ENCODE results near the gene COG3. TPM values are rescaled to one million over a fixed set of nuclear protein-coding genes. Genes with fewer than 3 reads are reported as not detected.
"Not testable (repeated sequence)": the region's sequence is repeated elsewhere in the genome, so short reads cannot be mapped to it uniquely, and the experiment has no call there.

COG3 gene, protein sequence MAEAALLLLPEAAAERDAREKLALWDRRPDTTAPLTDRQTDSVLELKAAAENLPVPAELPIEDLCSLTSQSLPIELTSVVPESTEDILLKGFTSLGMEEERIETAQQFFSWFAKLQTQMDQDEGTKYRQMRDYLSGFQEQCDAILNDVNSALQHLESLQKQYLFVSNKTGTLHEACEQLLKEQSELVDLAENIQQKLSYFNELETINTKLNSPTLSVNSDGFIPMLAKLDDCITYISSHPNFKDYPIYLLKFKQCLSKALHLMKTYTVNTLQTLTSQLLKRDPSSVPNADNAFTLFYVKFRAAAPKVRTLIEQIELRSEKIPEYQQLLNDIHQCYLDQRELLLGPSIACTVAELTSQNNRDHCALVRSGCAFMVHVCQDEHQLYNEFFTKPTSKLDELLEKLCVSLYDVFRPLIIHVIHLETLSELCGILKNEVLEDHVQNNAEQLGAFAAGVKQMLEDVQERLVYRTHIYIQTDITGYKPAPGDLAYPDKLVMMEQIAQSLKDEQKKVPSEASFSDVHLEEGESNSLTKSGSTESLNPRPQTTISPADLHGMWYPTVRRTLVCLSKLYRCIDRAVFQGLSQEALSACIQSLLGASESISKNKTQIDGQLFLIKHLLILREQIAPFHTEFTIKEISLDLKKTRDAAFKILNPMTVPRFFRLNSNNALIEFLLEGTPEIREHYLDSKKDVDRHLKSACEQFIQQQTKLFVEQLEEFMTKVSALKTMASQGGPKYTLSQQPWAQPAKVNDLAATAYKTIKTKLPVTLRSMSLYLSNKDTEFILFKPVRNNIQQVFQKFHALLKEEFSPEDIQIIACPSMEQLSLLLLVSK
- 7.5 and 8.4 TPM in 2 replicates for total RNA-seq (2014; rRNA removed; shearing (Covaris generic))

DNA sequence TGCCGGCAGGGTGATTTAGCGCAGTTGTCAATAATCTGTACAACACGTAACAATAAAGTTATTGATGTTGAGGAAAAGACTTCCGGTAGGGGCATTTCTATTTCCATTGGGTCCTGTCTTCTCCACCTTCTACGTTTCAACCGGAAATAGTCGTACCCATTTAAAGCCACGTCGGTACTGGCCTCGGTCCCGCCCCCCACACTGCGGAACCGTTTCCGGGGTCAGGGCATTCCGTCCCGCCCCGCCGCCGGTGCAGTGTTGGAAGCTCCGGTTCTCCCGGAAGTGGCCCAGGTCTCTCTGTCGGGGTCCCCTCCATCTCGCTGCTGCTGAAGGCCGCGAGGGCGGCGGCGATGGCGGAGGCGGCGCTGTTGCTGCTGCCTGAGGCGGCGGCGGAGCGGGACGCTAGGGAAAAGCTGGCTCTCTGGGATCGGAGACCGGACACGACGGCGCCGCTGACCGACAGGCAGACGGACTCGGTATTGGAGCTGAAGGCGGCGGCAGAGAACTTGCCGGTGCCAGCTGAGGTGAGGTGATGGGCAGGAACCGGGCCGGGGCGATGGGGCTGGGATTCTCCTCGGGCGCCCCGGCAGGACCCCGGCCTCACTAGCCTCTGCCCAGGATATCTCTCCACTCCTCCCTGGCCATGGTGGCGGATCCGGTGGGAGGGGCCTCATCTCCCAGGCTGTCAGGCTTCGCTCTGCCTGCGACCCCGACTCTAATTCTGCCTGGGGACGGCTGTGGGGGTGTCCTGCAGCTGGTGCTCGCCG, at the start of gene COG3:
Gene COG3 (plus strand): TSS at position 253 of the 767 bp plus-strand sequence. CDS start 98 bp downstream, at position 351.
- peak; percentile 95 for DNase-seq (ENCODE audit: low spot score)

DNA sequence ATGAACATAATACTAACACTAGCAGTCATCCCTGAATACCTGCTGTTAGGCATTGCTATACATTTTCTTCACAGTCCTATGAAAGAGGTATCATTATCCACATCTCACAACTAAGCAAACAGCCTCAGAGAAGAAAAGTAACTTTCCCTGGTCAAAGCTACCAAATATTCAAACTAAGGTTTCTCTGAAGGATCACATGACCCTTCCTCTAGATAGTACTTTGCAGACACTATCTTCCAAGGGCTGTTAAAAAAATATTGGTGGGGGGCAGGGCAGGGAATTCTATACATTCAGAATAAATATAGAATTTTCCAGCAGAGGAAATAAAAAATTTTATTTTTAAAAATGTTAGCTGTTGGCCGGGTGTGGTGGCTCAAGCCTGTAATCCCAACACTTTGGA, 49.6 kb upstream of the COG3 start:
- DNase-seq (ENCODE audit: low spot score): no peak

DNA sequence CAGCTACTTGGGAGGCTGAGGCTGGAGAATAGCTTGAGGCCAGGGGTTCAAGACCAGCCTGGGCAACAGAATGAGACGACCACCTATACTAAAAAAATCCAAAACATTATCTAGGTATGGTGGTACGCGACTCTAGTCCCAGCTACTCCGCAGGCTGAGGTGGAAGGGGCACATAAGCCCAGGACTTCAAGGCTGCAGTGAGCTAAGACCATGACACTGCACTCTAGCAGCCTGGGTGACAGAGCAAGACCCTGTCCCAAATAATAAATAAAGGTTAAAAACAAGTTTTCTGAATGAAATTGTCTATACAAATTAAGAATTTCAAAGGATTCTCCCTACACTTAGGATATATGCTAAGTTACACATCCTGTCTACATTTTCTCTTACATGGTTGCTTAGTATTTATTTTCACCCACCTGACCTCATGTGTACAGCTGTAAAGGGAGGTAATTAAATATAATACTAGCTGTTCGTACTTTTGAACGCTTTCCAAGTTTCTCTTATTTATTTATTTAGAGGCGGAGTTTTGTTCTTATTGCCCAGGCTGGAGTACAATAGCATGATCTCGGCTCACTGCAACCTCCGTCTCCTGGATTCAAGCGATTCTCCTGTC, 48.1 kb upstream of the COG3 start:
- DNase-seq (ENCODE audit: low spot score): no peak

DNA sequence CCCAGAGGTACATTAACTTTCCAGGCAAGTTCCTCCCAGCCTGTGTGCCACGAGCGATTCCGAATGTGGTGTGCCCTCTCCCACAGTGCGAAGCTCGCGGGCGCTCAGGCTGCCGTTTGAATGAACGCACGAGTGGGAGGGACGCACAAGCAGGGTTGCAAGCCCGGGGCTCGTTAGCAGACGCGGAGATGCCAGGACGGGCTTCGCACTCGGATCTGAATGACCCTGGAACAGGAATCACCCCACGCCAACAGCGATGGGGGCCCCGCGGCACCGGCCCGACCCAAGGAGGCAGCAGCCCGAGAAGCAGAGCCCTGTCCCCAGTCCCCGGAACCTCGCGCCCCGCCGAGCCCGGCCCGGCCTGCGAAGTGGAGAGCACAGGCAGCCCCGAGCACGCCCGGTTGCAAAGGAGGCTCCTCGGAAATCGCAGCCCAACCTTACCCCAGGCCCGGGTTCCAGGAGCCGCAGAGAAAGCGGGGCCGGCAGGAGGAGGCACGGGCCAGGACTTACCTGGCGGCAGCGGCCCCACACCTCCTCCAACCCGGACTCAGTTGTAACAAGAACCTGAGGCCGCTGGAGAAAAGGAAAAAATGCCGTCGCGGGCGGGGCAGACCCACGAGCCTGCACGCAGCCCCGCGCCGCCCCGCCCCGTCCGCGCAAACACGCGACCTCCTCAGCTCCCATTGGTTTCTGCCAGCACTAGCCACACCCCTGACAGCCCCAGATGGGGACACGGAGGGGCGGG, 46.8 kb upstream of the COG3 start, which contains the start of gene SLC25A30:
Gene SLC25A30 (minus strand): TSS at position 584 of the 745 bp plus-strand sequence. CDS start 6,948 bp downstream, outside the sequence.
- peak; percentile 77 for DNase-seq (ENCODE audit: low spot score)

DNA sequence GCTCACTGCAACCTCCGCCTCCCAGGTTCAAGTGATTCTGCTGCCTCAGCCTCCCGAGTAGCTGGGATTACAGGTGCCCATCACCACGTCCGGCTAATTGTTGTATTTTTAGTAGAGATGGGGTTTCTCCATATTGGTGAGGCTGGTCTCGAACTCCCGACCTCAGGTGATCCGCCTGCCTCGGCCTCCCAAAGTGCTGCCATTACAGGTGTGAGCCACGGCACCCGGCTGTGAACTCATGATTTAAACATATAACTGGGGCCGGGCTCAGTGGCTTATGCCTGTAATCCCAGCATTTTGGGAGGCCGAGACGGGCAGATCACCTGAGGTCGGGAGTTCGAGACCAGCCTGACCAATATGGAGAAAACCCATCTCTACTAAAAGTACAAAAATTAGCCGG, 45.4 kb upstream of the COG3 start:
- not testable (repeated sequence) for DNase-seq (ENCODE audit: low spot score)

DNA sequence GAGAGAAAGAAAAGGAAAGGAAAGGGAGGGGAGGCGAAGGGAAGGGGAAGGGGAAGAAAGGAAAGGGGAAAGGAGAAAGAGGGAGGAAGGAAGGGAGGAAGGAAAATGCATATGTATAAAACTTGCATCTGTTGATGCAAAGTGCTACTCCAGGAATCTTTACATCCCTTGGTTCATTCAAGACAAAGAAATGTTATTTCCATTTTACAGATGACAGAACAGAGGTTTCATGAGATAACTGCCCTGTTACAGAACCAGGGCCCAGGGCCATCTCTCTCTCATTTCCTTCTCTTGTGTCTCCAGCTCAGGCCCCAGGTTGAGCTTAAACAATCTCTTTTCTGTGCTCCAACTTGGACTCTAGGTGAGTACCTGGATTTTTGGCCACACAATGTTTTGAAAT, 44.8 kb upstream of the COG3 start:
- no peak for DNase-seq (ENCODE audit: low spot score)

DNA sequence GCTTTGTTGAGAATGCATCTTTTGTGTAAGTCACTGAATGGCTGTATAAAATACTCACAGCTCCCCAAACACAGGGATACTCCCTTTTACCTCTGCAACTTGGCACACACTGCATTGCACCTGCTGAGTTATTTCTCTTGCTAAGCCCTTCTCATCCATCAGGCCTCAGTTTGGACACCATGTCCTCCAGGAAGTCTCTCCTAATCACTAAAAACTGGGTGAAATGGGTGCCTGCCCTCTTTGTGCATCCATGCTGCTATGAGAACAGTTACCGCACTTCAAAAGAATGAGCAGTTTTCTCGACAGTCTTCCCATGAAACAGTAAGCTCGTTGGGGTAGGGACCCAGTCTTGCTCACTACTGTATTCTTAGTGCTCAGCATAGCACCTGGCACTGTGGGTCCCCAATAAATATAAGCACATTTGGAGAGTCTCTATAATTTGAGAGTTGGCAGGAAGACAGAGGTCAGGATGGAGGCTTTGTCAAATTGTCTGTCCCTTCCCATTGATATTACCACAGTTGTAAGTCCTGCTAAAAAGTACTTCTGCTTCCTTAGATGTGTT, 41.9 kb upstream of the COG3 start:
- no peak for DNase-seq (ENCODE audit: low spot score)

DNA sequence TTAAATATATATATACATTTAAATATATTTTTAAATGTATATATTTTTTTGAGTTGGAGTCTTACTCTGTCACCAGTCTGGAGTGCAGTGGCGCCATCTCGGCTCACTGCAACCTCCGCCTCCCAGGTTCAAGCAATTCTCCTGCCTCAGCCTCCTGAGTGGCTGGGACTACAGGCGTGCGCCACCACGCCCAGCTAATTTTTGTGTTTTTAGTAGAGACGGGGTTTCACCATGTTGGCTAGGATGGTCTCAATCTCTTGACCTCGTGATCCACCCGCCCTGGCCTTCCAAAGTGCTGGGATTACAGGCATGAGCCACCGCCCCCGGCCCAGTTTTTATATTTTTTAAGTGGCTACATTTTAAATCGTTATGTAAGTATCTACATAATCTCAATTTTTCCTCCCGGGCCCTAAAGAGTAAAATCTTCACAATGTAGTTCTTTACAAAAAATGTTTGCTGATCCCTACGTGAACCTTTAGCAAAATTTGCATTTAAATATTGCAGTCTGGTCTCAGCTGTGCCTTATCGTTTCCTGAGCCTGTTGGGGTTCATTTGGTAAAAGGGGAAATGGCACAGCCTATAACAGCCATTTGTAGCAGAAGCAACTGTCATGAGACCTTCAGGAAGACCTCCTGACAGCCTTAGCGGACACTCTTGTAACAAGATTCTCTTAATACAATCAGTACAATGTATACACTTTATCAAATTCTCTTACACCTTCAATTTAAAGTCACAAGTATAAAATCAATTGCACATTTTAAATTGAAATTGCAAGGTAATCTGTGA, 38.5 kb upstream of the COG3 start:
- DNase-seq (ENCODE audit: low spot score): not testable (repeated sequence)

DNA sequence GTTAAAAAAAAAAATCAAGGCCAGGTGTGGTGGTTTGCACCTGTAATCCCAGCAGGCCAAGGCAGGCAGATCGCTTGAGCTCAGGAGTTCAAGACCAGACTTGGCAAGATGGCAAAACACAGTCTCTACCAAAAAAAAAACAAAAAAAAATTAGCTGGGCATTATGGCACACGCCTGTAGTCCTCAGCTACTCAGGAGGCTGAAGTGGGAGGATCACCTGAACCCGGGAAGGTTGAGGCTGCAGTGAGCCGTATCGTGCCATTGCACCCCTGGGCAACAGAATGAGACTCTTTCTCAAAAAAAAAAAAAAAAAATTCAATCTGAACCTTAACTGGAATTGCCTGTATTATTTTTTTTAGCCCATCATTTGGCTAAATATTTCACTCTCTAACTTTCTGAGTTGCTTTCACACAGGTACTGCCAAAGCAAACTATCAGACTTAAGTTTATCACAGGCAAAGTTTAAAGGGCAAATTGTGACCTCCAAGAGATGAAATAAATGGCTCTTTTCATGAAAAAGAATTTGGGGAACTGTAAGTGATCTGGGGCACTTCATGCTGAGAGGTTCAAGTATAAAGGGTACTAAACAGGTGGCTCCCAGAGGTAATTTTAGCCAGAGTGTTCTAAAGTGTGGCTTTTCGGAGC, 31.9 kb upstream of the COG3 start:
- DNase-seq (ENCODE audit: low spot score): no peak

DNA sequence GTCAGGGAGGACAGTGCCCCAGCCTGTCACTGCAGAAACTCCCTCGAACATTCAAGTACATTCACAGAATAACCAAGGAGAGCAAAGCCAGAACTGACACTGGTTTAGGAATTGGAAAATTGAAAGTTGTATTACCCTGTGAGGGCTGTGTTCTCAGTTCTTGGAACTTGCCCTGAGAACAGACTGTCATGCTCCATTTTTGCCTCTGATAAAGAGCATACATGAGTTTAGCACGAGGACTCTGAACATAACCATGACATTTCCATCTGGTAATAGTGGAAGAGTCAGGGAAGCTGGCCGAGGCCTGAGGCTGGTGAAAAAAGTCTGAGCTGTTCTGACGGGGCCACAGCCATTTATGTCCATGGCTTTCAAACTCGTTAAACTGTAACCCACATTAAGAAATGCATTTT, 31.4 kb upstream of the COG3 start:
- DNase-seq (ENCODE audit: low spot score): no peak

DNA sequence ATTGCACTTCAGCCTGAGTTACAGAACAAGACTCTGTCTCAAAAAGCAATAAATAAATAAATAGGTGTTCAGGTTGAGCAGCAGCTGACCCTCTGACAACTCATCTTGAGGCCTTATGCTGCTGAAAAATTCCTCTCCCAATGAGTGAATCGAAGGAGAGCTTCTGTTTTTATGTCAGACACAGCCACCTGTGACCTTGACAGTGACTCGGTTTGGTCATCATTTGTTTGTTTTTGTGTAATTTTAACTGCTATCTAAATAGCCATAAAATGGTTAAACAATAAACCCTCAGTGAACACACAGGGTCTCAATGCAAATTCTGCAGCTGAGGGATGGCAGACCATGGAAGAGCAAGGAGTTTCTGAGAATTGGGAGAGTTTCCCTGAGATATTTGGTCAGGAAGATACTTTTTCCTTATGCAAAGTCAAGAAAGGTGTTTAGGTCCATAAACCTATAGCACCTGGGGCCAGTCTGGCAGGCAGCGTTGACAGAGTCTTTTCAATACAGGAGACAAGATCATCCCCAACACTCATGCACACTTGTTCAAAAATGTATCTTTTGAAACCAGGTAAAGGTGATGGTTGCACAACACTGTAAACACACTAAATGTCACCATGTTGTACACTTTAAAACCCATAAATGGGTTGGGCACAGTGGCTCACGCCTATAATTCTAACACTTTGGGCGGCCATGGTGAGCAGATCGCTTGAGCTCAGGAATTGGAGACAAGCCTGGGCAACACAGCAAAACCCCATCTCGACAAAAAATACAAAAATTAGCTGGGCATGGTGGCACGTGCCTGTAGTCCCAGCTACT, 30.0 kb upstream of the COG3 start:
- DNase-seq (ENCODE audit: low spot score): no peak

DNA sequence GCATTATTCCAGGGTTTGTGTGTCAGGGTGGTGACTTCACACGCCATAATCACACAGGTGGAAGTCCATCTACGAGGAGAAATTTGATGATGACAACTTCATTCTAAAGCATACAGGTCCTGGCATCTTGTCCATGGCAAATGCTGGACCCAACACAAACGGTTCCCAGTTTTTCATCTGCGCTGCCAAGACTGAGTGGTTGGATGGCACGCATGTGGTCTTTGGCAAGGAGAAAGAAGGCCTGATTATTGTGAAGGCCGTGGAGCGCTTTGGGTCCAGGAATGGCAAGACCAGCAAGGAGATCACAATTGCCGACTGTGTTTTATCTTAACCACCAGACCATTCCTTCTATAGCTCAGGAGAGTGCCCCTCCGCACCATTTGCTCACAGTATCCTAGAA, 28.4 kb upstream of the COG3 start:
- no peak for DNase-seq (ENCODE audit: low spot score)

DNA sequence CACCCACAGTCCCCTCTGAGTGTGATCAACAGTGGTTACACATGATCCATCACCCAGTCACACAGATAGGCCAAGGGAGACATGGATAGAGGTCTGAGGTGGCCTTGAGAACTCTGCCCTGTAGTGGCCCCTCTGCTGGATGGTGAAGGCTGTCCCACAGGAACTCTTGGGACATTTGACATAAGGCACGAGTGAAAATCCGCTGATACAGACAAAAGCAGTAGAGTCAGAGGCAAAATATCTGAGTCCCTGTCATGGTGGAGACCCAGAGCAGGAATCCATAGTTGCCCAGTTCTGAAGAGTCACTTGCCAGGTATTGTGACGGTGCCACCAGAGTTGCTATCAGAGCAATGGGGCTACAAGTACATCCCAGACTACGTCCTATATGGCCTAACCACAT, 27.8 kb upstream of the COG3 start:
- DNase-seq (ENCODE audit: low spot score): no peak

DNA sequence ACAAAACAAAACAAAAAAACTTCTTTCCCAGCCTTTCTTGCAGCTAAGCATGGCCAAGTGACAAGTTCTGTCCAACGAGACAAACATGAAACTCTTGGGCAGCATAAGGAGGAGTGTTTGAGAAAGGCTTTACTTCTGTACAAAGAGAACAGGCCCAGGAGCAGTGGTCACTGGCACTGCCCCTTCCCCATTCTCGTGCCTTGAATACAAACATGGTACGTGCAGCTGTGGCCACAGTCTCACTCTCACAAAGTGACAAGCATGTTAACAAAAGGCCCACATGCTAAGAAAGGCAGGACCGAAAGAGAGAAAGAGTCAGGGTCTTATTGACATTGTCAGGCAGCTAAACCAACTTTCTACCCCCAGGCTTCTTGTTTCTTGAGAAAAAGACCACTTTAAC, 26.8 kb upstream of the COG3 start:
- DNase-seq (ENCODE audit: low spot score): no peak

DNA sequence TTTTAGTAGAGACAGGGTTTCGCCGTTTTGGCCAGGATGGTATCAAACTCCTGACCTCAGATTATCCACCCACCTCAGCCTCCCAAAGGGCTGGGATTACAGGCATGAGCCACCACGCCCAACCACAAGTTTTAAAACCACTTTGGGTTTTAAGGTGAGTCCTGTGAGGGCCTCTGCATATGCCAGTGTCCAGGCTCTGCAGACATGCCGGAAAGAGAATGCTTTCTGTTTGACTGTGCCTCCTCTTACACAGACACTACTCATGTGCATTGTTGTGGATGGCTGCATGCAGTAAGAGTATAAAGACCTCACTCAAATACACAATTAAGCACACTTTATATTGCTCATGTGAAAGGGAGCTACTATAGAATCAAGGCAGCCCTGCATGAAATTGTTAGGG, 25.7 kb upstream of the COG3 start:
- no peak for DNase-seq (ENCODE audit: low spot score)

DNA sequence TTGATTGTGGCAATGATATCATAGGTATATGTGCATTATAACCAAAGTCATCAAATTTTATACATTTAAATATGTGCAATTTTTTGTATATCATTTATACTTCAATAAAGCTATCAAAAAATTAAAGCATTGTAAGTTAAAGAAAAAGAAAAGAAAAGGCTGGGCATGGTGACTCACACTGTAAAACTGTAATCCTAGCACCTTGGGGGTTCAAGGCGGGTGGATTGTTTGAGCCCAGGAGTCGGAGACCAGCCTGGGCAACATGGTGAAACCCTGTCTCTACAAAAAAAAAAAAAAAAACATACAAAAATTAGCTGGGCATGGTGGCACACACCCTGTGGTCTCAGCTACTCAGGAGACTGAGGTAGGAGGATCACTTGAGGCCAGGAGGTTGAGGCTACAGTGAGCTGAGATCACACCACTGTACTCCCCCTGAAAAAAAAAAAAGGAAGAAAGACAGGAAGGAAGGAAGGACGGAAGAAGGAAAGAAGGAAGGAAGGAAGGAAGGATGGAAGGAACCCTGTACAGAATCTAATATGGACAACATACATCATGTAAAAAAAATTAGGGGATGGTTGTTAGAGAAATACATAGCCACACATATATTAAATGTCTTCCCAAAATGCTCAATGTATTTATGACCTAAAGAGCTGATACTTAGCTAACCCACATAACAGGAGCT, 24.8 kb upstream of the COG3 start:
- DNase-seq (ENCODE audit: low spot score): no peak

DNA sequence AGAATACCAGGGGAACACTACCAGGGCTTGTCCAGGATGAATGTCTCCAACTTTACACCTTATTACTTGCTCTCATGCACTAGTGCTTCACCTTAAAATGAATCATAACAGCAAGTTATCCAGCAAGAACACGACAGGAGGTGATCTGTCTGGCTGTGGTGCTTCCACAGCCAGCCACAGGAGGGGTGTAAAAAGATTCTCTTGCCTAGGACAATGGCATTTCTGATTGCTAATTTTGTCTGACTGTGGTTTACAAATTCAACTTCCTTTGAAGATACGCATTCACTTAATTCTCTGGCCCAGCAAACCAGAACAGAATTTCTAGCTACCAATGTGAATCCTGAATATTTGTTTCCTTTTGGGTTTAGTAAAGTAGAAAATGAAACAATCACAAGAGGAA, 23.1 kb upstream of the COG3 start:
- no peak for DNase-seq (ENCODE audit: low spot score)

DNA sequence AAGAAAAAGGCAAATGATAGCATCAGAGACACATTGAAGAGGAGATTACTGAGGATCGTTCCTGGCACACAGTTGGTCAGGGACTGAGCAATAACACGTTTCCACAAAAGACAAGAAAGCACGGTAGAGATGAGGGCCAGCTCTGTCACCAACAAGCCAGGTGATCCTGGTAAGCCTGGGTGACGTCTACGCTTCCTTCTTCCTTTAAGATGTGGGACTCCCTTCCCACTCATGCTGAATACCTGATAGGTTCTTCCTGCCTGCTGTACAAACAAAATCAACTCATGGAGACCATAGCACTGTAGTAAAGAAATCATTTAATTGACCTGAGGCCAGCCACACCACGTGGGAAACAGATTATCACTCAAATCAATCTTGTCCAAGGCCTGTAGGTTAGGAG, 19.7 kb upstream of the COG3 start:
- DNase-seq (ENCODE audit: low spot score): no peak

Data from H4 (cell line).